ENCODE measurements around the gene KDM8. TPM values are rescaled to one million over a fixed set of nuclear protein-coding genes. Genes with fewer than 3 reads are reported as not detected.

The KDM8 gene
- total RNA-seq, 1 experiment from 2014 or later = 5.3 TPM

DNA sequence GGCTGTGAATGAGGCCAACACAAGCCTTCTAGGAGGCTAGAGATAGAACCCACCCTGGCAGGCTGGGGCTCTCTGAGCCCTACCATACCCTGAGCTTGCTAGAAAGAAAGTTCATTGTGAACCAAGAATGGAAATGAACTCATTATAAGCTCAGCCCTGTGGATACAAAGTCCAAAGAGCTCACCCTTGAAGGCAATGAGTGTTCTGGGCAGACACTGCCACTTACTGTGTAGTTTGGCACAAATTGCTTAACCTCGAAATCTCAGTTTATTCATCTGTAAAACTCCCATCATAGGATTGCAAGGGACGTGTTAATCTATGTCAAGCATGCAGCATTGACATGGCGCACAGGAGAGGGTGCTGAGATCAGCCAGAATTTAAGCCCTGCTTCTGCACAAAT is 5.5 kb downstream of the KDM8 start:
- Histone ChIP-seq H3K9me2 (ENCODE audit: insufficient read depth) (no peaks in the 10 kb centered on the region), H3K4me2 (ENCODE audit: low read length) (no peak overlapping the region), H4K20me1 (ENCODE audit: insufficient read depth) (no peaks in the 10 kb centered on the region), H3K9ac (ENCODE audit: low read length) (no peak overlapping the region), H3K79me2 (ENCODE audit: insufficient read depth, low read length) (no peaks in the 10 kb centered on the region), H3K4me3 (replicated peaks in 1 of 2; ENCODE audit: low read depth in 1 of 2, low read length in 2 of 2) (no peak overlapping the region), H2AFZ (ENCODE audit: low read depth, low read length, poor library complexity, severe bottlenecking) (no peak overlapping the region), H3K9me3 (ENCODE audit: control insufficient read depth in 1 of 2, insufficient read depth in 1 of 2, low read depth in 1 of 2, low read length in 2 of 2) (no peaks in the 10 kb centered on the region), H3K36me3 (ENCODE audit: control insufficient read depth in 1 of 2, insufficient read depth in 2 of 2, low read length in 2 of 2) (no peaks in the 10 kb centered on the region), H3K27ac (ENCODE audit: low read depth, low read length) (no peak overlapping the region), H3K27me3 (ENCODE audit: insufficient read depth, low read length) (no peaks in the 10 kb centered on the region), H3K4me1 (ENCODE audit: control insufficient read depth in 1 of 2, insufficient read depth in 2 of 2, low read length in 2 of 2) (peaks cover 17 to 19% of the 10 kb centered on the region in 2 experiments)
- no peak for TF ChIP-seq SP1 (IDR thresholded peaks at IDR 0.05; ENCODE audit: low read depth)
- TF ChIP-seq EGR1 (IDR thresholded peaks at IDR 0.05; ENCODE audit: low read depth) = no peak
- no peak for TF ChIP-seq FOSL1 (IDR thresholded peaks at IDR 0.05; ENCODE audit: low read depth)
- TF ChIP-seq SRF (IDR thresholded peaks at IDR 0.05; ENCODE audit: low read depth) = no peak
- TF ChIP-seq ELF1 (IDR thresholded peaks at IDR 0.05; ENCODE audit: borderline replicate concordance, low read depth) = no peak
- no peak for TF ChIP-seq POLR2AphosphoS5 (IDR thresholded peaks at IDR 0.05; ENCODE audit: low read depth, low read length)
- TF ChIP-seq TCF7L2 (IDR thresholded peaks at IDR 0.05; ENCODE audit: borderline replicate concordance, extremely low read depth, insufficient read depth, insufficient read length) = no peak
- TF ChIP-seq, protein P1, sequence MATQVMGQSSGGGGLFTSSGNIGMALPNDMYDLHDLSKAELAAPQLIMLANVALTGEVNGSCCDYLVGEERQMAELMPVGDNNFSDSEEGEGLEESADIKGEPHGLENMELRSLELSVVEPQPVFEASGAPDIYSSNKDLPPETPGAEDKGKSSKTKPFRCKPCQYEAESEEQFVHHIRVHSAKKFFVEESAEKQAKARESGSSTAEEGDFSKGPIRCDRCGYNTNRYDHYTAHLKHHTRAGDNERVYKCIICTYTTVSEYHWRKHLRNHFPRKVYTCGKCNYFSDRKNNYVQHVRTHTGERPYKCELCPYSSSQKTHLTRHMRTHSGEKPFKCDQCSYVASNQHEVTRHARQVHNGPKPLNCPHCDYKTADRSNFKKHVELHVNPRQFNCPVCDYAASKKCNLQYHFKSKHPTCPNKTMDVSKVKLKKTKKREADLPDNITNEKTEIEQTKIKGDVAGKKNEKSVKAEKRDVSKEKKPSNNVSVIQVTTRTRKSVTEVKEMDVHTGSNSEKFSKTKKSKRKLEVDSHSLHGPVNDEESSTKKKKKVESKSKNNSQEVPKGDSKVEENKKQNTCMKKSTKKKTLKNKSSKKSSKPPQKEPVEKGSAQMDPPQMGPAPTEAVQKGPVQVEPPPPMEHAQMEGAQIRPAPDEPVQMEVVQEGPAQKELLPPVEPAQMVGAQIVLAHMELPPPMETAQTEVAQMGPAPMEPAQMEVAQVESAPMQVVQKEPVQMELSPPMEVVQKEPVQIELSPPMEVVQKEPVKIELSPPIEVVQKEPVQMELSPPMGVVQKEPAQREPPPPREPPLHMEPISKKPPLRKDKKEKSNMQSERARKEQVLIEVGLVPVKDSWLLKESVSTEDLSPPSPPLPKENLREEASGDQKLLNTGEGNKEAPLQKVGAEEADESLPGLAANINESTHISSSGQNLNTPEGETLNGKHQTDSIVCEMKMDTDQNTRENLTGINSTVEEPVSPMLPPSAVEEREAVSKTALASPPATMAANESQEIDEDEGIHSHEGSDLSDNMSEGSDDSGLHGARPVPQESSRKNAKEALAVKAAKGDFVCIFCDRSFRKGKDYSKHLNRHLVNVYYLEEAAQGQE (IDR thresholded peaks at IDR 0.05; ENCODE audit: low read depth) = no peak
- TF ChIP-seq EZH2phosphoT487 (IDR thresholded peaks at IDR 0.05; ENCODE audit: borderline replicate concordance) = no peak
- TF ChIP-seq YY1 (IDR thresholded peaks at IDR 0.05; ENCODE audit: extremely low read depth, insufficient replicate concordance, low read depth, low read length) = no peak
- TF ChIP-seq, protein P2, sequence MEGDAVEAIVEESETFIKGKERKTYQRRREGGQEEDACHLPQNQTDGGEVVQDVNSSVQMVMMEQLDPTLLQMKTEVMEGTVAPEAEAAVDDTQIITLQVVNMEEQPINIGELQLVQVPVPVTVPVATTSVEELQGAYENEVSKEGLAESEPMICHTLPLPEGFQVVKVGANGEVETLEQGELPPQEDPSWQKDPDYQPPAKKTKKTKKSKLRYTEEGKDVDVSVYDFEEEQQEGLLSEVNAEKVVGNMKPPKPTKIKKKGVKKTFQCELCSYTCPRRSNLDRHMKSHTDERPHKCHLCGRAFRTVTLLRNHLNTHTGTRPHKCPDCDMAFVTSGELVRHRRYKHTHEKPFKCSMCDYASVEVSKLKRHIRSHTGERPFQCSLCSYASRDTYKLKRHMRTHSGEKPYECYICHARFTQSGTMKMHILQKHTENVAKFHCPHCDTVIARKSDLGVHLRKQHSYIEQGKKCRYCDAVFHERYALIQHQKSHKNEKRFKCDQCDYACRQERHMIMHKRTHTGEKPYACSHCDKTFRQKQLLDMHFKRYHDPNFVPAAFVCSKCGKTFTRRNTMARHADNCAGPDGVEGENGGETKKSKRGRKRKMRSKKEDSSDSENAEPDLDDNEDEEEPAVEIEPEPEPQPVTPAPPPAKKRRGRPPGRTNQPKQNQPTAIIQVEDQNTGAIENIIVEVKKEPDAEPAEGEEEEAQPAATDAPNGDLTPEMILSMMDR (IDR thresholded peaks at IDR 0.05 in 2 of 3, conservative IDR thresholded peaks at IDR 0.05 in 1 of 3; ENCODE audit: borderline replicate concordance in 1 of 3, insufficient read depth in 1 of 3, low read depth in 2 of 3, low read length in 2 of 3) = no peak
- TF ChIP-seq EZH2 (IDR thresholded peaks at IDR 0.05) = no peak
- TF ChIP-seq POLR2A (IDR thresholded peaks at IDR 0.05; ENCODE audit: borderline replicate concordance, extremely low read depth, insufficient read depth, insufficient read length) = no peak
- TF ChIP-seq, protein P3, sequence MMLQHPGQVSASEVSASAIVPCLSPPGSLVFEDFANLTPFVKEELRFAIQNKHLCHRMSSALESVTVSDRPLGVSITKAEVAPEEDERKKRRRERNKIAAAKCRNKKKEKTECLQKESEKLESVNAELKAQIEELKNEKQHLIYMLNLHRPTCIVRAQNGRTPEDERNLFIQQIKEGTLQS (IDR thresholded peaks at IDR 0.05) = no peak
- TF ChIP-seq ZFX (IDR thresholded peaks at IDR 0.05) = no peak
- TF ChIP-seq, protein P4, sequence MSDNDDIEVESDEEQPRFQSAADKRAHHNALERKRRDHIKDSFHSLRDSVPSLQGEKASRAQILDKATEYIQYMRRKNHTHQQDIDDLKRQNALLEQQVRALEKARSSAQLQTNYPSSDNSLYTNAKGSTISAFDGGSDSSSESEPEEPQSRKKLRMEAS (IDR thresholded peaks at IDR 0.05) = no peak
- BruUV-seq (replicated peaks) = no TSS peak
- ChIA-PET RAD21 (ENCODE audit: low non-redundant PET in 1 of 2, low total read pairs in 2 of 2, uncharacterized antibody in 2 of 2, unreplicated experiment in 2 of 2) (no interaction called here), POLR2A (no interaction called here), CTCF (no interaction called here)
- intact Hi-C loops (cut with micrococcal nuclease) = no loop called here
- DNase-seq (ENCODE audit: low read depth, low spot score) (no peak), ATAC-seq (no peak)

Measured in HCT116 (cell line).